Retina (tissue), 1 donor: ENCODE measurements around the gene DHX40.
"Not testable (repeated sequence)": the region's sequence is repeated elsewhere in the genome, so short reads cannot be mapped to it uniquely, and the experiment has no call there.

Experiments used
- DNase-seq: peaks from one replicate; pipeline ENCODE4 v3.0.0-alpha.2; 2016

DHX40 gene

DNA sequence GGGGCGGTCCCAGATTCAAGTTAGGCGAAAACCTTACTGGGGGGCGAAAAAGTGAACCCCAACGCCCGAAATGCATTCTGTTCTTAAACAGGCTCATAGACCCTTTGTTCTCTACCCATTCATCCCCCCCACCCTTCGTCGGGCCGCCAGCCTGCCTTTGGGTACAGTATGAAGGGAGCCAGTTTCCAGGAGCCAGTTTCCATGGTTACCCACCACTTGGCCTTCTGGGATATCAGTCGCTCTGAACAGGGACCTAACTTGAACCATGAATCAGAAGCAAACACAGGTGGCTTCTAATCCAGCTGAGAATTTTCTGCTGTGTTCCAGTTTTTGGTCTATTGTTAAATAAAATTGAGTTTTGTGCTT is 532 bp downstream of the DHX40 start:
- peak; percentile 84 for DNase-seq

DNA sequence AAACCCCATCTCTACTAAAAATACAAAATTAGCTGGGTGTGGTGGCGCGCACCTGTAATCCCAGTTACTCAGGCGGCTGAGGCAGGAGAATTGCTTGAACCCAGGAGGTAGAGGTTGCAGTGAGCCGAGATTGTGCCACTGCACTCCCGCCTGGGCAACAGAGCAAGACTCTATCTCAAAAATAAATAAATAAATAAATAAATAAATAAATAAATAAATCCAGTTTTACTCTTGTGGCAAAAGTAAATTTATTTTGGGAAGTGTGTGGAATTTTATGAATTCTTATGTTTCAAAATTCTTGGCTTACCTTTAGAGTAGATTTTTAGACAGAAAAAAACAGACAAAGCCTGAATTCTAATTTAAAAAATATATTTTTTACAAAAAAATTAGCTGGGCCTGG is 3.7 kb downstream of the DHX40 start:
- not testable (repeated sequence) for DNase-seq

DNA sequence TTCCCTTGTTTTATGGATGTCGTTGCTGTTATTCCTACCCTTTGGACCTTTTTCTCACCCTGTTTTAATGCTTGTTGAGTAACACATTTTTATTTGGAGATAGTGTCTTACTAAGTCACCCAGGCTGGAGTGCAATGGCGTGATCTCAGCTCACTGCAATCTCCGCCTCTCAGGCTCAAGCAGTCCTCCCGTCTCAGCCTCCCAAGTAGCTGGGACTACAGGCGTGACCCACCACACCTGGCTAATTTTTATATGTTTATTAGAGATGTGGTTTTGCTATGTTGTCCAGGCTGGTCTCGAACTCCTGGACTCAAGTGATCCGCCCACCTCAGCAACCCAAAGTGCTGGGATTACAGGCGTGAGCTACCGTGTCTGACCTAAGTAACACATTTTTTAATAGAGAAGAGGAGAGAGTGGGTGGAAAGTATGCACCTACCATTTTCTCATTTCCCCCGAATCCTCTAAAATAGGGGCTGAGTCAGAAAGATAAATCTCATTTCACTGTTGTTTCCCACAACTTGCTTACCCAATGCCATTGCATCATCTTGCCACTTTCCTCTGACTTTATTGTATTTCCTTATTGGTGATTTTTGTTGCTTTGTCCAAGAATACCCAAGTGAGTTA is 7.0 kb downstream of the DHX40 start:
- DNase-seq, result no peak

DNA sequence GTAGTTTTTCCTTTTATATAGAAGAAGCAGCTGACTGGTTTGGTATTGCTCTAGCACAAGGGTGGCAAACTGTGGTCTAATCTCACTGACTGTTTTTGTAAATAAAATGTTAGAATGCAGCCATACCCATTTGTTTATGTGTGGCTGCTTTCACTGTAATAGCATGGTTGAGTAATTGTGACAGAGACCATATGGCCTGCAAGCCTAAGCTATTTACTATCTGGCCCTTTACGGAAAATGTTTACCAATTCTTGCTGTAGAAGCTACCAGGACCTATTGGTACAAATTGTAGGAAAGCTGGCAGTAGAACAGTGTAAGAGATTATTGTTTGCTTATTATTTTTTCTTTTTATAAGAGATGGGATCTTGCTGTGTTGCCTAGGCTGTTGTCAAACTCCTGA is 18.8 kb downstream of the DHX40 start:
- DNase-seq, result not testable (repeated sequence)

DNA sequence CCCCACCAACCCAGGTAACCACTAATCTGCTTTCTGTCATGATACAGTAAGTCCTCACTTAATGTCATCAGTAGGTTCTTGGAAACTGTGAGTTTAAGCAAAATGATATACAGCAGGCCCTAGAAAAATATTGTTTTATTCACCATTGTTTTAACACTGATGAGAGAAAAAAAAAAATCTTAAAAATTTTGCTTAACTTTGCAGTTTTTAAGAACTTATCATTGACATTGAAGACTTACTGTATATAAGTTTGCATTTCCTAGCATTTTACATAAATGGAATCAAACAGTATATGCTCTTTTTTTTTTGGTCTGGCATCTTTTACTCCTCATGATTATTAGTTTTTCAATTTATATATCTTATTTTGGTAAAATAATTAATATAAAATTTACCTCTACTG is 34.8 kb downstream of the DHX40 start:
- no peak for DNase-seq

DNA sequence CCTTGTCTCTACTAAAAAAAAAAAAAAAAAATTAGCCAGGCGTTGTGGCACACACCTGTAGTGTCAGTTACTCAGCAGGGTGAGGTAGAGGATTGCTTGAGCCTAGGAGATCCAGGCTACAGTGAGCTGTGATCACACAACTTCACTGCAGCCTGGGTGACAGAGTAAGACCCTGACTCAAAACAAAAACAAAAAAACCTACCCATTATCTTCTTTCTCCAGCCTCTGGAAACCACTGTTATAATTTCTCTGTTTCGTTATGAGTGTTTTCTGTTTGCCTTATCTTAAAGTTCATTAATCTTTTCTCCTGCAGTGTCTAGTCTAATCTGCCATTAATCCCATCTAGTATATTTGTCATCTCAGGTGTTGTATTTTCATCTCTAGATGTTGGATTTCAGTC is 35.7 kb downstream of the DHX40 start:
- no peak for DNase-seq

DNA sequence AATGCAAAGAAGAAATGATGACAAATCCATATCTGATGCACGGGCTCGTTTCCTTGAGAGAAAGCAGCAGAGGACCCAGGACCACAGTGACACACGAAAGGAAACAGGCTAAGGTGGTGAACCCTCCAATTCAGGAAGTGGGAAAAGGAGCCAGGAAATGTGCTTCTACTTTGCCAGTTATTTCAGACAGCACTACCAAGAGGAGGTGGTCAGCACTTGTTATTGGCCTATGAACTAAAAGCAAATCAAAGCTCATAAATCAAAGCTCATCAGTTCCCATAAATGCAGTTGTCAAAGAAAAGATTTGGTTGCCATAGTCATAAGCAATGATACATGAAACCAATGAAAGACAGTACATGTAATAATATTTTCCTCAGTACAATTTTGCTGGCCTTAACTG is 41.7 kb downstream of the DHX40 start:
- DNase-seq, result no peak

DNA sequence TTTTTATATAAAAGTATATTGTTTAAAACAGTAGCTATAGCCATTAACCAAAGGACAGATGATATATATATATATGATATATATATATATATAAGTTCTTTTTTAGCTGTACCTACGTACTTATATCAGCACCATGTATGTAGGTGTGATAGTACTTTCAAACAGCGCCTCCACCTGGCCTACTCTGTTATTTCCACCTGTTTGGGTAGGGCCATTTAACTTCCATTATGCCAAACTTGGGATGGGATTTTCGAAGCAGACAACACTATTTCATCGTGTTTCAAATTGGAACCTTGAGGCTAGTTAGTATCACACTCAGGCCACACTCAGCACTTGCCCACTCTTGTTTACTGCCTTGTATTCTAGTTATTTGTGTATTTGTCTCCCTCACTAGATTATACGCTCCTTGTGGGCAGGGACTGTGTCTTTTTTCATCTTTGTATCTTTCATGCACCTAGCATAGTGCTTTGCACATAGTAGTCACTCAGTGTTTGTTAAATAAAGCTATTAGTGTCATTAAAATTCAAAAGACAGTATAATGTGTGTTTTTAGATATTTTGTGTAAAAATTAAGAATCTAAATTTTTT is 42.5 kb downstream of the DHX40 start:
- DNase-seq, result no peak

DNA sequence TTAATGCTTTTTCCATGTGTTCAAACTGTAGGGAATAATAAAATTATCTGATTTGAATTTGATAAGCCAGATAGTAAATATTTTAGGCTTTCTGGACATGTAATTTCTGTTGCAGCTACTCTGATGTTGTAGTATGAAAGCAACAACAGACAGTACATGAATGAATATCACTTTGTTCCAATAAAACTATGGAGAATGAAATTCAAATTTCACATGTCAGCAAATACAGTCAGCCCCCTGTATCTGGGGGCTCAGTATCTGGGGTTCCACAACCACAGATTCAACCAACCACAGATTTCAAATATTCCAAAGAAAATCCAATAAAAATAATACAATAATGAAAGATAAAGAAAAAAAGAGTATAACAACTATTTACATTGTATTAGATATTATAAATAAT is 46.1 kb downstream of the DHX40 start:
- DNase-seq, result no peak

DNA sequence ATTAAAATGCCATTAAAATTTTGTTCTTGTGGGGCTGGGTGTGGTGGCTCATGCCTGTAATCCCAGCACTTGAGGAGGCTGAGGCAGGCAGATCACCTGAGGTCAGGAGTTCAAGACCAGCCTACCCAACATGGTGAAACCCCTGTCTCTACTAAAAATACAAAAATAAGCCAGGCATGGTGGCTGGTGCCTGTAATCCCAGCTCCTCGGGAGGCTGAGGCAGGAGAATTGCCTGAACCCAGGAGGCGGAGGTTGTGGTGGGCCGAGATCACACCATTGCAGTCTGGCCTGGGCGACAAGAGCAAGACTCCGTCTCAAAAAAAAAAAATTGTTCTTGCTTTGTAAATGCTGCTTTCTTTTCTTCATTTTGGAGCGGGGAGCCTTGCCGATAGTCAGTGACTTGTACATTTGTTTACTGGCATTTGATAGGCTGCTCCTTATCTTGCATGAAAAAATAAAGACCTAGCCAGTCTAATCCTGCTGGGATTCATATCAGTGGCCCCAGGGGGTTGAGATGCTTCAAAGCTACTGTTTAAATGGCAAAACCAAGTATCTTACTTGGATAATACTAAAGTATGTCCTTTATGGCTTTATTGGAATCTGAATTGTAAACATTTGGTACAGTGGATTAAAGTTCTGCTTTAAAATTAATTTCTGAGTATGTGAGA is 51.0 kb downstream of the DHX40 start:
- DNase-seq, result no peak

DNA sequence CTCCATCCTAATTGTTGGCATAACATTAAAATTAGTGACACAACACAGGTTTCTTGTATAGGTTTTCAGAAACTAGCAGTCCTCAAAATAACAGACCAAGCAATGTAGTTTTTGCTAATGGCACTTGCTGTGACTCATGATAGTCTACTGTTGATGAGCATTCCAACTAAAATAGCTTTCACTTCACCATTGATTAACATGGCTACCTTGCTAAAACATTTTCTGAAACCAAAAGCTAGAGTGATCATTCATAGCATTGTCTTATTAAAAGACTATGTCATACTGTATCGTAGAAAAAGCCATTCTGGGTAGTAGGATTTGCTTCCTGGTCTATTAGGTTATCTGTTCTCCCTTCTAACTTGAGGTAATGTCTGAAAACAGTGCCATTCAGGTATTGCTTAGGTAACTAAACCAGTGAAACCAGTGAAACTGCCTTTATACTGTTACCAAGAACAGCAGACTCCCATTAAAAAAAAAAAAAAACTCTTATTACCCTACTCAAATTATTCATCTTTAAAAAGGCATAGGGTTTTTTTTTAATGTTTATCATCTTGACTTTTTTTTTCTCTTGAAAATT is 51.8 kb downstream of the DHX40 start:
- DNase-seq, result no peak

DNA sequence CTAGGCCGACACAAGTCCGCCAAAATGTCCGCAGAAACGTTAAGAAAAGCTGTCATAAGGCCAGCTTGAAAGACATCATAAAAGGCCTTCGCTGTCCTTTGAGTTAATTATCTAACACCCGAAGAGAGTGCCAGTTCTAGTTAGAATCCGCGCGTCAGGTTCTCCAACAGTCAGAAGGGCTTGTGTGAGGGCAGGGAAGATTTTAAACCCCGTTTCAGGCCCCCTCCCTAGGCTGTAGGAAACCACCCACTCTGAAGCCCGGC is 53.6 kb downstream of the DHX40 start:
- DNase-seq, result no peak

DNA sequence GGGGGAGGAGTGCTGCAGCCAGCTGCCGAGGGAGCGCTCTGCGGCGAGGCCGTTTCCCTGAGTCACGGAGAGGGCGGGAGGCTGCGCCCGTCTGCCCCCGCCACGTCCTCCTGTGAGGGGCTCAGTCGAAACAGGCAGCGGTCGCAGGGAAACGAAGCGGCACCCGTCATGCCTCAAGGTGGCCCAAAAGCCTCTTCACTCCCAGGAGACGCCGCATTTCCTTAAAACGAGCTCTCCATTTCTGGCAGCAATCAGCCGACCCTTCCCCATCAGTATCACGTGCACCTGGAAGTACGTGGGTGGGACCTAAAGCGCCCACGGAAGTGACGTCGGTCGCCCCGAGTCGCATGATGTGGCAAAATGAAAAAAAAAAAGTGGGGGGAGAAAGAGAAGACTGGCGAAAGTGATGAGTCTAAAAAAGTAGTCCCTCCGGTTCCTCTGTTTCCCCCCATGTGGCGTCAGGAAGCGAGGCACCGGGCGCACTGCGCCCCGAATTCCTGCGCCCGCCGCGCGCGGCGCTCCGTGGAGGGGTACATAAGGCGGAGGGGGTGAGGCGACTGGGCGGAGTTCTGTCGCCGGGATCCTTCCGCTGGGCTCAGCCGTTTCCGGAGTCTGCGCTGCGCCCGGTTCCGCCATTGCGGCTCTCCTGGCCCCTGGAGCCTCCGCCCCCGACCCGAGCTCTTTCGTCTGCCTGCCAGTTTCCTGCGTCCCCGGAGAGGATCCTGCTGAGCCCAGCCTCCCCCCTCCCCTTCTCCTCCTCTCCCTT is 54.1 kb downstream of the DHX40 start, which contains the start of gene CLTC:
CLTC (plus strand) TSS at position 598 of the 766 bp plus-strand sequence. CDS start 237 bp downstream, outside the sequence.
- DNase-seq, result peak; percentile 100

DNA sequence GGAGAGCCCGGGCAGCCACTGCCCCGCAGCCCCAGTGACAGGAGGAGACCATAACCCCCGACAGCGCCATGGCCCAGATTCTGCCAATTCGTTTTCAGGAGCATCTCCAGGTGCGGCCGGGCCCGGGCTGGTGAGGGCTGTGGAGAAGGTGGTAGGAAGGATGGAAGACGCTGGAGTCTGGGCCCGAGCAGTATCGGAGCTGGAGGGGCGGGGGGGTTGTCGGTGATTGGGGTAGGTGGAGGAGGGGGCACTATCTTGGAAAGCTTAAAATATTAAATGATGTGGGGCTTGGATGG is 54.6 kb downstream of the DHX40 start:
- DNase-seq, result no peak

DNA sequence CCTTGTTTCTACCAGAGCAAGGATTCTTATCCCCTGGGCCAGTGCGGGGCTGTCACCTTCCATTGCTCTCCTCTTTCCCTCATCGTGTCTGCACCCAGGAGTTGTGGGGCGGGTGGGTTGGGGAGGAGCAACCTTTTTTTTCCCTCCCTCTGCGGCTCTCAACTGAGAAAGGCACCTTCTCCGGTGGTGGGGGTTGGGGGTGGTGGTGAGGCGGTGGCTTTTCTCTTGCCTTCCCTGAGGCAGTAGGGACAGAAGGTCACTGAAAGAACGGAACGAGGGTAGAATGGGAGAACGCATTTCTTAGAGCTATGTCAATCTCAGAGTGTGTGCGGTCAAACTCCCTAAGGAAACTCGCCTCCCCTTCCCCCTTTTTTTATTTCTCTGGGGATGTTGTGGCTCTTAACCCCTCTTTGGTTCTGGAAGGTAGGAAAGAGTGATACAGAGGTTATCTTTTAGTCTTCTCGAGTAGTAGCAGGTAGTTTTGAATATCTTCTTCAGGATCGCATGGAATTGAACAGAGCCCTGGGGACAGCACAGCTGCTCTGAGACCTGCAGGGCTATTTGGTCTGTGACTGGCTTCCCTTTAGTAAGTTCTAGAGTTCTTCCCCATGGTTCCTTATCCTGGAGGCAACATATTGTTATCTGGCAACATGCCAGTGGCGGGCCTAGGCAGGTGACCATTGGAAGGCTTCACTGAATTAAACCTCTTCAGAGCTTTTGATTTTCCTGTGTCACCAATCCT is 55.3 kb downstream of the DHX40 start:
- peak; percentile 15 for DNase-seq

DNA sequence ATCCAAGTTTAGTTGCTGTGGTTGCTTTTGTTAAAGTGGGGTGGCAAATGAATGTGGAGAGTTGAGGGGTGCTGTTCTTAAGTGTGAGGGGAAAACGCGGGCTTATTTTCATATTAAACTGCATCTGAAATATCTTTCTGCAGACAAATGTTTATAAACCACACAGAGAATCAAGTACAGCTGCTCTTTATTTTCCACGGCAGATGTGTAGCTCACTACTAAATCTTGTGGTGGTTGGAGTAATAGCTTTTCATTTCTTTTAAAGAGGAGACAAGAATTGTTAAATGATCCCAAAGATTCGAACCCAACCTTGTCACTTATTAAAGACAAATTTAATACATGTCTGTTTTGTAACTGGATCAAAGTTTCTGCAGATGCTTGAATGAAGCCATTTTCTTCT is 56.4 kb downstream of the DHX40 start:
- DNase-seq, result no peak

DNA sequence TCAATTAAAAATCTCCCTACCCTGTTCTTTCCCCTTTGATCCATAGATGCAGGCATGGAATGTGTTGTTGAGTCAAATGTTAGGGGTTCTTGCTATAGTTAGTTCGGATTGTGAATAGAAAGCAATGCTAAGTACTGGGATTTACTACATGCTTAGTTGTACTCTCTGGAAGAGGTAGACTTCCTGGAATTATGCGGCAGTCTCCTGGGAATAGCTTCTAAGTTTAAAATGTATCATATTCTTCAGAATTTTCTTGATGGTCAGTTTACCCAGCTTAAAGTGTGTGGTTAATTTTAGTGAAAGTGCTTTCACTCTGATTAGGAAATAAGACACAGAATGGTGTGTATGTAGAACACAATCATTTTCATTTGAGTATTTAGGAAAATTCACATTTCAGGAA is 57.7 kb downstream of the DHX40 start:
- no peak for DNase-seq

DNA sequence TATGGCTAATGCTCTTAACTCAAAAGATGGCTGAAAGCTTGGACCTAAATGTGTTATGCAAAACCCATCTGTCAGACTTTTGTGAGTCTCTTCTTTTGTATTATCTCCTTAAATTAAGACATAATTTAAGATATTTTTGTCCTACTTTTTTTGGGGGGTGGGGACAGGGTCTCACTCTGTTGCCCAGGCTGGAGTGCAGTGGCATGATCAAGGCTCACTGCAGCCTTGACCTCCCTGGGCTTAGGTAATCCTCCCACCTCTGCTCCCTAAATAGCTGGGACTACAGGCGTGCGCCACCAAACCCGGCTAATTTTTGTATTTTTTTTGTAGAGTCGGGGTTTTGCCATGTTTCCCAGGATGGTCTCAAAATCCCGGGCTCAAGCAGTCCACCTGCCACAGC is 61.3 kb downstream of the DHX40 start:
- no peak for DNase-seq

DNA sequence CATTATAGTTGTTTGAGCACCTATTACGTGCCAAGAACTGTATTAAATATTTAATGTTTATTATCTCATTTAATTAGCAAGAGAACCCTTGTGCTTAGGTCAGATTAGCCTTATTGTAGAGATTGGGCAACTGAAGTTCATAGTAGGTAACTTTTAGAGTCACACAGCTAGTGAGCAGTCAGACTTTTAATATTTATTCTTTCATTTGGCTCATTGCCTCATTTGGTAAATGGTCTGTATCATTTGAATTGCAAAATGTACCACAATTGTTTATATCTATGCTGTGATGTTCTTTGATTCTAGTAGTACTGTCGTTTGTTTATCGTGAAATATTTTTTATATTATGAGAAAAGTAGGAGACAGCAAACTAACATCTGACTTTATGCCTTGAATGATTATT is 61.9 kb downstream of the DHX40 start:
- no peak for DNase-seq

DNA sequence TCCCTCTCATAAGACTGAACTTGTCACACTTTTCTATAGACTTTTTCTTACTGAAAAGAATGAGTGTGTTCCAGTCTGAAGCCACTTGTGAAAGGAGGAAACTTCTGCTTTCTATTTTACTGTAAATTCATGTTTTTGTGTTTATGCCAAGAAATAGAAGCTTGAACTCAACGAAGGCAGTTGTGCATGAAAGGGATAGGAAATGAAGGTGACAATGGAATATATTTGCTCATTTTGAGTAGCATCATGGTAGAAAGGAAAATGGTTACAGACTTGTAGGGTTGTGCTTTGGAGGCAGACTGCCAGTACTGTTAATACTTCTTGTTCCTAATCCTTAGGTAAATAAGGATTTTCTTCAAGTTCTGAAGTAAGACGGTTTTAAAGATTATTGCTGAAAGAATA is 62.4 kb downstream of the DHX40 start:
- no peak for DNase-seq

DNA sequence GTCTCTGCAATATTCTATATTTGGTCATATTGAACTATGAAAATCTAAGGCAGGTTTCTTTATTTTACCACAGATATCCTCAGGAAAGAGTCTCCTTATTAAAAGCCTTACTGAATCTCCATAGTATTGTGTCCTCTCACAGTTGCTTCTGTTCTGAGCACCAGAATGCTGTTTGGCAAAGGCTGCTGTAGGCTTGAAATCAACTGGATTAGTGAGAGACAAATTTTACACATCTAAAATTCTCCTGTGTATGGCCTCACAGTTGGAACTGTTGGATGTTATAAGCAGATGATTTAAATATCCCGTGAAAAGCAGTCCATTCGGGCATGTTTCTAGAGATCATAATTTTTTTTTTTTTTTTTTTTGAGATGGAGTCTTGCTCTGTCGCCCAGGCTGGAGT is 63.8 kb downstream of the DHX40 start:
- no peak for DNase-seq

DNA sequence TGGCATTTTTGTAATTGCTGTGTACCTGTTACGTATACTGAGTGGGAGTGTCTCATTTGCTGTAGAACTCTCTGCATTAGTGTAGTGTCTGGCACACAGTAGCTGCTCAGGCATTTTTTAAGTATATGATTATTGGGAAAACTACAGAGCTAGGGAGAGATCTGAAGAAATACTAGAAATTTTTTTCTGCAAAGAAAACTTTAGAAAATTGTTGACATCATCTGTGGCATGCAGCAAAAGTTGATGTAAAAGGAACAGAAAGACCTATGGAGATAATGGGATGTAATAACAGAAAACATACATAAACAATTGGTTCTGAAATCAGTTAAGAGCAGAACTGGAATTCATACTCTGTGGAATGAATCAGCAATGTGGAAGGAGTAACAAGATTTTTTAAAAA is 65.9 kb downstream of the DHX40 start:
- DNase-seq, result no peak

DNA sequence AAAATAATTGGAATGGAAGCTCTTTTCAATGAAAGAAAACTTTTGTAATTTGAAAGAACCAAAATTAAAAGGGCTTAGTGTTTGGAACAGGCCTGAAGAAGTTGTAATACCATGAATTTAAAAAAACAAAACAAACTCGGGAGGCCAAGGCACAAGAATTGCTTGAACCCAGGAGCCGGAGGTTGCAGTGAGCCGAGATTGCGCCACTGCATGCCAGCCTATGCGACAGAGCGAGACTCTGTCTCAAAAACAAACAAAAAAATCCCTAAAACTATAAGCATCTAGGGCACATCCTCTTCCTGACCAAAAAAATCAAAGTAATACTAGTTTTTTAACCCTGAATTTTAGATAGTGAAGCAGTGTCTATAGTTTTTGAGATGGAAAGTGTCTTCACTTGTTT is 67.0 kb downstream of the DHX40 start:
- DNase-seq, result no peak
